ENCODE results near the gene DIAPH2. TPM values are rescaled to one million over a fixed set of nuclear protein-coding genes. Genes with fewer than 3 reads are reported as not detected.

DIAPH2 gene
- total RNA-seq, 2 donors from 2014 or later, result 42.4 to 66.0 TPM

DNA sequence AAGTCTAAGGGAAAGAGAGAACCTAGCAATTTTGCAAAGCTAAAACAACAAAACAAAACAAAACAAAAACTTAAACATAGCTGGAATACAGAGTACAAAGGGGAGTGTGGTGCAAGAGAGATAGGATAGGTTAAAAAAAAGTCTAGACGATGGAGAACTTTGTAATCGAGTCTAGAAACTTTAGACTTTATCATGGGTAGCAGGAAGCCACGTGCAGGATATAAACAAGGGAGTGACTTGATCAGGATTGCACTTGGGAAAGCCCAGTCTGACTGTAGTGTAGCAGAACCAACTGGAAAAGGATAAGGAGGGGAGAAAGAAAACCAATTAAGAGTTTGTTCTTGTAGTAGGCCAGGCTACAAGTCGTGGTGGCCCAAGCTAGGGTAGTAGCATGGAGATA lies 949.2 kb downstream of the DIAPH2 start:
- Histone ChIP-seq H3K36me3 (no peaks in the 10 kb centered on the region), H3K27me3 (replicated peaks; ENCODE audit: insufficient read depth) (no peaks in the 10 kb centered on the region), H3K9me3 (no peaks in the 10 kb centered on the region), H3K27ac (no peak overlapping the region), H3K4me3 (no peak overlapping the region), H3K4me1 (ENCODE audit: control insufficient read depth in 1 of 2, low read depth in 2 of 2) (no peaks in the 10 kb centered on the region)
- ATAC-seq (ENCODE audit: insufficient number of reproducible peaks, low FRiP score, low read depth) (no peak), DNase-seq (ENCODE audit: low spot score) (no peak)
- TF ChIP-seq, protein P1, sequence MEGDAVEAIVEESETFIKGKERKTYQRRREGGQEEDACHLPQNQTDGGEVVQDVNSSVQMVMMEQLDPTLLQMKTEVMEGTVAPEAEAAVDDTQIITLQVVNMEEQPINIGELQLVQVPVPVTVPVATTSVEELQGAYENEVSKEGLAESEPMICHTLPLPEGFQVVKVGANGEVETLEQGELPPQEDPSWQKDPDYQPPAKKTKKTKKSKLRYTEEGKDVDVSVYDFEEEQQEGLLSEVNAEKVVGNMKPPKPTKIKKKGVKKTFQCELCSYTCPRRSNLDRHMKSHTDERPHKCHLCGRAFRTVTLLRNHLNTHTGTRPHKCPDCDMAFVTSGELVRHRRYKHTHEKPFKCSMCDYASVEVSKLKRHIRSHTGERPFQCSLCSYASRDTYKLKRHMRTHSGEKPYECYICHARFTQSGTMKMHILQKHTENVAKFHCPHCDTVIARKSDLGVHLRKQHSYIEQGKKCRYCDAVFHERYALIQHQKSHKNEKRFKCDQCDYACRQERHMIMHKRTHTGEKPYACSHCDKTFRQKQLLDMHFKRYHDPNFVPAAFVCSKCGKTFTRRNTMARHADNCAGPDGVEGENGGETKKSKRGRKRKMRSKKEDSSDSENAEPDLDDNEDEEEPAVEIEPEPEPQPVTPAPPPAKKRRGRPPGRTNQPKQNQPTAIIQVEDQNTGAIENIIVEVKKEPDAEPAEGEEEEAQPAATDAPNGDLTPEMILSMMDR (IDR thresholded peaks at IDR 0.05), result no peak

DNA sequence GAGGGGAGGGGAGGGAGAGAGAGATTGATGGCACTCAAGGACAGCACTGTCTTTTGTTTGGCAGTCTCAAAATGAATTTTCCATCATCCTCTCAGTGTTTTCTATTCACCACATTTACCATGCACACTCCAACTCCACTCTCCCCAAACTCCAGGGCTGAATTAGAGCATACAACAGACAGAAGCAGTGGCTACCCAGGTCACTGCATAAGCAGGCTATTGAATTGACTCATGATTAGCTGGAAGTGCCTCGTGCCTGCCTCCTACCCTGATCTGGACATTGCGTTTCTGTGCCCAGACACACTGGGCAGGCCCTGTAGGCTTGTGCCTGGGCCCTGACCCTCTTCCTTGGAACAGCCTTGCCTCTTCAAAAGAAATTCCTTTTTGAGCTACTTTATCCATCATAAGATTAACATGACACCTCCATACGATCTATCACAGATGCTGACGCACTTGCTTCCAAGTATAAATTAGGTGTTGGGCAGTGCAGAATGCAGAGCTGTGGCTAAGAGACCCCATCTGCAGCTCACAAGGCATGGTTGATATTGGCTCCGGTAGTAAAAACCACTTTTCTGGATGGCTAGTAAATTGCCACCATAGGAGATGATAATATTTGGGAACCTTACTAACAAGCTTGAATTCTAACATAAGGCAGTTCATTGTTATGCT lies 952.0 kb downstream of the DIAPH2 start:
- ATAC-seq (ENCODE audit: insufficient number of reproducible peaks, low FRiP score, low read depth), result no peak

DNA sequence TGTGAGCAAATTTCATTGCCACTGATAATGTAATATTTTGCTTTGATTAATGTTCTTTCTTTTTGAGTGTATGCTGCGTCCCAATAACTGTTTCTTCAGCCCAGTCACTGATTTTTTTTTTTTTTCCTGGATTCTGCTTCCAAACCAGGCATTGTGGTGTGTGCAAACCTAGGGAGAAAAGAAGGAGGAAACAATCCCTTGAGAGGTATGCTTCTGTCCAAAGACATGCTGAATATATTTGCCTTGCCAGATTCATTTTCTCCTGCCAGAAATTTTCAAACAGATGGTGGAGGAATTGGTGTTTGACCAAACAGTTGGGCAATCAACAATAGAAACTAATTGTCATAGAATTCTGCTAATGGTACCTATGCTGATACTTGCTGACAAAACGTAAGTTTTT lies 952.6 kb downstream of the DIAPH2 start:
- Histone ChIP-seq H3K4me3 (no peak overlapping the region), H3K27me3 (replicated peaks; ENCODE audit: insufficient read depth) (no peaks in the 10 kb centered on the region), H3K9me3 (no peaks in the 10 kb centered on the region), H3K36me3 (no peaks in the 10 kb centered on the region), H3K27ac (no peak overlapping the region), H3K4me1 (ENCODE audit: control insufficient read depth in 1 of 2, low read depth in 2 of 2) (no peaks in the 10 kb centered on the region)
- ATAC-seq (ENCODE audit: insufficient number of reproducible peaks, low FRiP score, low read depth), result no peak
- TF ChIP-seq, protein P1 (IDR thresholded peaks at IDR 0.05), result no peak
- DNase-seq (ENCODE audit: low spot score), result no peak

More for the DNA sequence above, 952.0 kb downstream of the DIAPH2 start:
- TF ChIP-seq, protein P1 (IDR thresholded peaks at IDR 0.05), result no peak
- no peak for DNase-seq (ENCODE audit: low spot score)
- Histone ChIP-seq H3K9me3 (no peaks in the 10 kb centered on the region), H3K27me3 (replicated peaks; ENCODE audit: insufficient read depth) (no peaks in the 10 kb centered on the region), H3K4me3 (no peak overlapping the region), H3K36me3 (no peaks in the 10 kb centered on the region), H3K4me1 (ENCODE audit: control insufficient read depth in 1 of 2, low read depth in 2 of 2) (no peaks in the 10 kb centered on the region), H3K27ac (no peak overlapping the region)

DNA sequence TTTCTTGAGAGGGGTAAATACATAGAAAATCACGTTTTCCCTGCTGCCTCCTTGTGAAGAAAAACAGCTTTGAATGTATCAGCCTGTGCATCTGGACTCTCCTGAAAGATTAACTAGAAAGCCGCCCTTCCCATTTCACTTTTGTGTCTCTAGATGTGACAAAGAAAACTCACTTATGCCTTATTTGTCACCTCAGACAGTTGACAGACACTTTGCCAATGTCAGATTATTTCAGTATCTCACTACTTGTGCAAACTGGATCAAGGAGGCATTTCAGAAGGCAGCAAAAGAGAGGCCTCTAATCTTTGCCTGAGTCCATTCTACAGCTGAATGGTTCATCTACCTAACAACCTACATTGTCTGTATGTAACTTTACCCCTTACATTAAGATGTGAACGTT lies 954.0 kb downstream of the DIAPH2 start:
- no peaks in the 10 kb centered on the region for H3K27me3 ChIP-seq (replicated peaks; ENCODE audit: insufficient read depth)
- DNase-seq (ENCODE audit: low spot score) (no peak), ATAC-seq (ENCODE audit: insufficient number of reproducible peaks, low FRiP score, low read depth) (no peak)
- no peak overlapping the region for H3K27ac ChIP-seq
- H3K9me3 ChIP-seq, result no peaks in the 10 kb centered on the region
- TF ChIP-seq, protein P1 (IDR thresholded peaks at IDR 0.05), result no peak
- no peaks in the 10 kb centered on the region for H3K4me1 ChIP-seq (ENCODE audit: control insufficient read depth in 1 of 2, low read depth in 2 of 2)
- H3K36me3 ChIP-seq, result no peaks in the 10 kb centered on the region
- no peak overlapping the region for H3K4me3 ChIP-seq

DNA sequence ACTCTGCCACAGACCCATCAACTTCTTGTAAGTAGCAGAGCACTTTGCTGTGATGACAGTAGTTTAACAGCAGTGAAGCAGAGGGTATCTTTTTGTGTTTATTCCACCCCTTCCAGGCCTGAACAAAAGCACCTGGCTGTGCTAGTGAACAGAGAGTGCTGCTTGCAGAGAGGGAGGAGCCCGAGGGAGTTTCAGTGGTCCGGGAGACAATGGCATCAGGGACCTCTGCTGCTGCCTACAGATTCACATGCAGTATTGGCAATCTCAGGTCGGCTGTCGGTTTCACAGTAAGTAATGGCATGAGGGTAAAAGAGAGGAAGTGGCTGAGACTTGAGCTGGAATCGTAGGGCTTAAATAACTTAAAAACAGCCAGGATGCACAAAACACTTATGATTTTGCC lies 954.9 kb downstream of the DIAPH2 start:
- H3K27me3 ChIP-seq (replicated peaks; ENCODE audit: insufficient read depth), result no peaks in the 10 kb centered on the region
- ATAC-seq (ENCODE audit: insufficient number of reproducible peaks, low FRiP score, low read depth) (no peak), DNase-seq (ENCODE audit: low spot score) (no peak)
- no peaks in the 10 kb centered on the region for H3K4me1 ChIP-seq (ENCODE audit: control insufficient read depth in 1 of 2, low read depth in 2 of 2)
- no peak overlapping the region for H3K27ac ChIP-seq
- no peak overlapping the region for H3K4me3 ChIP-seq
- no peaks in the 10 kb centered on the region for H3K9me3 ChIP-seq
- TF ChIP-seq, protein P1 (IDR thresholded peaks at IDR 0.05), result no peak
- H3K36me3 ChIP-seq, result no peaks in the 10 kb centered on the region

Other genes with a start within 250 kb of the DIAPH2 start
- 1 to 10 TPM; 1.1 to 4.0 TPM for gene RPA4, start 199.1 kb downstream of the DIAPH2 start, total RNA-seq